H1 (cell line): Measurements from ENCODE around the gene WDR64.

ENCODE experiments used
- BRCA1 ChIP-seq: IDR thresholded peaks from 2 replicates; pipeline ENCODE4 v1.6.1; 2012; ENCODE audit warnings: low read depth, low read length, improper control_type of control experiment
- CTCF ChIP-seq, 3 experiments: IDR thresholded peaks; 1 replicate in 2 of 3; 2 replicates in 1 of 3; pipeline versions ENCODE4 v1.5.1 to v1.6.1; 2011; ENCODE audit warnings: low read length in 3 of 3, mild to moderate bottlenecking in 3 of 3, inconsistent platforms in 2 of 3, low read depth in 1 of 3, moderate library complexity in 1 of 3; ENCODE audit not compliant: insufficient read depth in 1 of 3; ENCODE audit errors: control extremely low read depth in 1 of 3
- JUND ChIP-seq: IDR thresholded peaks from 2 replicates; pipeline ENCODE4 v1.6.1; 2011; ENCODE audit warnings: mild to moderate bottlenecking, improper control_type of control experiment, low read length
- NRF1 ChIP-seq: IDR thresholded peaks from 2 replicates; pipeline ENCODE4 v1.6.1; 2011; ENCODE audit warnings: mild to moderate bottlenecking, low read depth, low read length, improper control_type of control experiment
- POLR2AphosphoS5 ChIP-seq: IDR thresholded peaks from 2 replicates; pipeline ENCODE4 v1.6.1; 2011; ENCODE audit warnings: low read depth, low read length
- SP4 ChIP-seq: IDR thresholded peaks from 2 replicates; pipeline ENCODE4 v1.6.1; 2012; ENCODE audit warnings: low read length, inconsistent platforms
- TAF1 ChIP-seq: IDR thresholded peaks from 2 replicates; pipeline ENCODE4 v1.6.1; 2011; ENCODE audit warnings: mild to moderate bottlenecking, low read depth, low read length
- TEAD4 ChIP-seq: IDR thresholded peaks from 2 replicates; pipeline ENCODE4 v1.6.1; 2012; ENCODE audit warnings: low read depth, low read length, inconsistent platforms, mixed read lengths
- TF ChIP-seq, protein P1 (sequence below): IDR thresholded peaks from 2 replicates; pipeline ENCODE4 v1.6.1; 2012; ENCODE audit warnings: low read length, inconsistent platforms

GRCh38 chr1:241827264-241827663 is 175.2 kb downstream of the WDR64 start:
- TF ChIP-seq NRF1 (no peak), TEAD4 (no peak), BRCA1 (no peak), POLR2AphosphoS5 (no peak), CTCF (IDR thresholded peaks at IDR 0.05; ENCODE audit: control extremely low read depth in 1 of 3, insufficient read depth in 1 of 3, low read depth in 1 of 3, low read length in 3 of 3) (no peak), JUND (no peak), SP4 (no peak), TAF1 (no peak)
- TF ChIP-seq, protein P1, sequence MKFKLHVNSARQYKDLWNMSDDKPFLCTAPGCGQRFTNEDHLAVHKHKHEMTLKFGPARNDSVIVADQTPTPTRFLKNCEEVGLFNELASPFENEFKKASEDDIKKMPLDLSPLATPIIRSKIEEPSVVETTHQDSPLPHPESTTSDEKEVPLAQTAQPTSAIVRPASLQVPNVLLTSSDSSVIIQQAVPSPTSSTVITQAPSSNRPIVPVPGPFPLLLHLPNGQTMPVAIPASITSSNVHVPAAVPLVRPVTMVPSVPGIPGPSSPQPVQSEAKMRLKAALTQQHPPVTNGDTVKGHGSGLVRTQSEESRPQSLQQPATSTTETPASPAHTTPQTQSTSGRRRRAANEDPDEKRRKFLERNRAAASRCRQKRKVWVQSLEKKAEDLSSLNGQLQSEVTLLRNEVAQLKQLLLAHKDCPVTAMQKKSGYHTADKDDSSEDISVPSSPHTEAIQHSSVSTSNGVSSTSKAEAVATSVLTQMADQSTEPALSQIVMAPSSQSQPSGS, result no peak
